ENCODE results near the gene NLGN2.

The NLGN2 gene

GRCh38 chr17:7415784-7416183, 8.1 kb downstream of the NLGN2 start:
- no peak for FAIRE-seq

DNA sequence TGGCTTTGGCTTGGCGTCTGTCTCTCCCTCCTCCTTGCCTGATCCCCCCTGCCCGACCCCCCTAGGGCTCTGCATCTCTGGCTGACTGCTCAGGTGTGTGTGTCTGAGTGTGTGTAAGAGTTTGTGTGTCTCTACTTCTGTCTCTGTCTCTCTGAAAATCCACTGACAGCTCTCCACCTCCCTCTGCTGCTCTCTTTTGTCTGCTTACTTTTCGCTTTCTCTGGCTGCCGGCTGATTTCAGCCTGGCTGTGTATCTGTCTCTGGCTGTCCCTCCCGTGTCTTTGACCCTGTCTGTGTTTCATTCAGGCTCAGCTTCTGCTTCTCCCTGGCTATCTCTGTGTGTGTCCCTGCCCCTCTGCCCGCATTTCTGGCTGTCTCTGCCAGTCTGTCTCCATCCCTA, 8.7 kb downstream of the NLGN2 start:
- FAIRE-seq, result no peak

DNA sequence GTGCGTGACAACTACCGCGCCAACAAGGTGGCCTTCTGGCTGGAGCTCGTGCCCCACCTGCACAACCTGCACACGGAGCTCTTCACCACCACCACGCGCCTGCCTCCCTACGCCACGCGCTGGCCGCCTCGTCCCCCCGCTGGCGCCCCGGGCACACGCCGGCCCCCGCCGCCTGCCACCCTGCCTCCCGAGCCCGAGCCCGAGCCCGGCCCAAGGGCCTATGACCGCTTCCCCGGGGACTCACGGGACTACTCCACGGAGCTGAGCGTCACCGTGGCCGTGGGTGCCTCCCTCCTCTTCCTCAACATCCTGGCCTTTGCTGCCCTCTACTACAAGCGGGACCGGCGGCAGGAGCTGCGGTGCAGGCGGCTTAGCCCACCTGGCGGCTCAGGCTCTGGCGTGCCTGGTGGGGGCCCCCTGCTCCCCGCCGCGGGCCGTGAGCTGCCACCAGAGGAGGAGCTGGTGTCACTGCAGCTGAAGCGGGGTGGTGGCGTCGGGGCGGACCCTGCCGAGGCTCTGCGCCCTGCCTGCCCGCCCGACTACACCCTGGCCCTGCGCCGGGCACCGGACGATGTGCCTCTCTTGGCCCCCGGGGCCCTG, 9.5 kb downstream of the NLGN2 start:
- FAIRE-seq, result no peak

GRCh38 chr17:7418472-7419152, 11.0 kb downstream of the NLGN2 start:
- no peak for FAIRE-seq

- FAIRE-seq, result no peak
Observed at GRCh38 chr17:7419819-7420610, 12.4 kb downstream of the NLGN2 start, which contains the start of gene SPEM1. TSS of gene SPEM1 (plus strand) at chr17:7420324. CDS start at chr17:7420385, 61 bp downstream.

GRCh38 chr17:7421186-7421585, 13.5 kb downstream of the NLGN2 start:
- no peak for FAIRE-seq

- FAIRE-seq, result no peak
Observed at GRCh38 chr17:7423679-7424078, 16.0 kb downstream of the NLGN2 start.

DNA sequence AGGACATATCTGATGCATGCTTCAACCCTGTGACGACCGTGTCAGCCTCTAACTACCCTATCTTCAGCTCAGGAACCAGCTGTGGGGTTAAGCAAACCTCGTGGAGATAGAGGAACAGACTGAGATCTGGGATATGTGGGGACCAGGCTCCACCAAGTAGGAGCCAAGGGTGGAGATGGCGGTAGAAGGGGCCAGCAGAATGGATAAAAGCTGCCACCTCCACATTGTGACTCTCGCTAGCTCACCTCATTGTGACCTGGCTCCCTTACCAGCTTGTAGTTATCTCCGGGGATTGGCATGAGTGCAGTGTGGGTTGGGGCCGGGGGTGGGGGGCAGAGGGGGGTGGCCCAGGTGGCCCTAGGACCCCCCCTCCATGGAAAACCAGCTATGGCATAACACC, 17.7 kb downstream of the NLGN2 start, which contains the start of gene SPEM2:
Gene SPEM2, plus strand, starts transcription at position 301 of the 400 bp plus-strand sequence. Its CDS starts 73 bp downstream, at position 374.
- no peak for FAIRE-seq

- no peak for FAIRE-seq
Observed at GRCh38 chr17:7425756-7426155, 18.1 kb downstream of the NLGN2 start.

DNA sequence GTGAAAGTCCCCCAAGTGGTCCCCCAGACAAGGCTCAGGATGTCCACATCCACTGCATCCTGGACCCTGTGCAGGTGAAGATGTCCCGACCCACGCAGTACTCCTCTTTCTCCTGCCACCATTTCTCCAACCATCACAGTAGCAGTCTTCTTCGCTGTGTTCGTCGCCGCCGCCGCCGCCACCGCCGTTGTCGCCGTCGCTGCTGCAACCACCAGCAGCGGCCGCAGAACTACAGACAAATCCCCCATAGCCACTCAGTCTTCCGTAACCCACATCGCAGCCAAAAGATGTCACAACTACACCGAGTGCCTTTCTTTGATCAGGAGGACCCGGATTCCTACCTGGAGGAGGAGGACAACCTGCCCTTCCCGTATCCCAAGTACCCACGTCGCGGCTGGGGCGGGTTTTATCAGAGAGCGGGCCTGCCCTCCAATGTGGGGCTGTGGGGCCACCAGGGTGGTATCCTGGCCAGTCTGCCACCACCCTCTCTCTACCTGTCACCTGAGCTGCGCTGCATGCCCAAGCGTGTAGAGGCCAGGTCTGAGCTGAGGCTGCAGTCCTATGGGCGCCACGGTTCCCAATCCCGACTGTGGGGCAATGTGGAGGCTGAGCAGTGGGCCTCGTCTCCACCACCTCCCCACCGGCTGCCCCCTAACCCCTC, 18.7 kb downstream of the NLGN2 start:
- no peak for FAIRE-seq

DNA sequence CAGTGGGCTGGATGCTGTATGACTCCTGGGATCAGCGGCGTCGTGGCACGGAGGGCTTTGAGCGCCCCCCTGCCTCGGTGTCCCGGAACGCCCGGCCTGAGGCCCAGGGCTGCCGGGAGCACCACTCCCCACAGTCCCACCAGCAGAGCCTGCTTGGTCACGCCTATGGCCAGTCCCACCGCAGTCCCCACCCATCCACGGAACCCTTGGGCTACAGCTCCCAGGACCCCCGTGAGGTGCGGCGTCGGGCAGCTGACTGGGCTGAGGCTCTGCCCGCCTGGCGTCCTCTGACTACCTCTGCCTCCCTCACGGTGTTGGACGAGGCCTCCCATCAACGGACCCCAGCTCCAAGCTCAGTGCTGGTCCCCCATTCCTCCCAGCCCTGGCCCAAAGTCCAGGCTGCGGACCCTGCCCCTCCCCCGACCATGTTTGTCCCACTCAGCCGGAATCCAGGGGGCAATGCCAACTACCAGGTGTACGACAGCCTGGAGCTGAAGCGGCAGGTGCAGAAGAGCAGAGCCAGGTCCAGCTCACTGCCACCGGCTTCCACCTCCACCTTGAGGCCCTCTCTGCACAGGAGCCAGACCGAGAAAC, 19.3 kb downstream of the NLGN2 start:
- FAIRE-seq, result no peak

GRCh38 chr17:7427549-7427948, 19.9 kb downstream of the NLGN2 start:
- no peak for FAIRE-seq

GRCh38 chr17:7428557-7428956, 20.9 kb downstream of the NLGN2 start, which contains the start of gene SPEM3:
TSS of gene SPEM3 (plus strand) at chr17:7428857. CDS start at chr17:7428903, 46 bp downstream.
- no peak for FAIRE-seq

- no peak for FAIRE-seq
Observed at GRCh38 chr17:7429722-7430121, 22.1 kb downstream of the NLGN2 start.

- no peak for FAIRE-seq
Observed at GRCh38 chr17:7431231-7431630, 23.6 kb downstream of the NLGN2 start.

- FAIRE-seq, result no peak
Observed at GRCh38 chr17:7432296-7432695, 24.7 kb downstream of the NLGN2 start.

GRCh38 chr17:7435676-7436555, 28.3 kb downstream of the NLGN2 start:
- no peak for FAIRE-seq

DNA sequence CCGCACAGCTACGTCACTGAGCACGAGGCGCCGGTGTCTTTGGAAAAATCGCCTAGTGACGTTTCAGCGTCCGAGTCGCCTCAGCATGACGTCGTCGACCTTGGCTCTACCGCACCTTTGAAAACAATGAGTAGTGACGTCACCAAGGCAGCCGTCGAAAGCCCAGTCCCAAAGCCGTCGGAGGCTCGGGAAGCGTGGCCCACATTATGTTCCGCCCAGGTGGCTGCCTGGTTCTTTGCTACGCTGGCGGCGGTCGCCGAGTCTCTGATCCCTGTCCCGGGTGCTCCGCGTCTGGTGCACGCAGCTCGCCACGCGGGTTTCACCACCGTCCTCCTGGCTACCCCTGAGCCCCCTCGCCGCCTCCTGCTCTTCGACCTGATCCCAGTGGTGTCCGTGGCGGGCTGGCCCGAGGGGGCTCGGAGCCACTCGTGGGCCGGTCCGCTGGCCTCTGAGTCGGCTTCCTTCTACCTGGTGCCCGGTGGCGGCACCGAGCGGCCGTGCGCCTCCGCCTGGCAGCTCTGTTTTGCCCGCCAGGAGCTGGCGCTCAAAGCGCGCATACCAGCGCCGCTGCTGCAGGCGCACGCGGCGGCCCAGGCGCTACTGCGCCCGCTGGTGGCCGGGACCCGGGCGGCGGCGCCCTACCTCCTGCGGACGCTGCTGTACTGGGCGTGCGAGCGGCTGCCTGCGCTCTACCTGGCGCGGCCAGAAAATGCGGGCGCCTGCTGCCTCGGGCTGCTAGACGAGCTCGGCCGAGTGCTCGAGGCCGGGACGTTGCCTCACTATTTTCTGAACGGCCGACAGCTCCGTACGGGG, 29.1 kb downstream of the NLGN2 start:
- FAIRE-seq, result no peak

GRCh38 chr17:7437369-7437863, 29.8 kb downstream of the NLGN2 start:
- no peak for FAIRE-seq

DNA sequence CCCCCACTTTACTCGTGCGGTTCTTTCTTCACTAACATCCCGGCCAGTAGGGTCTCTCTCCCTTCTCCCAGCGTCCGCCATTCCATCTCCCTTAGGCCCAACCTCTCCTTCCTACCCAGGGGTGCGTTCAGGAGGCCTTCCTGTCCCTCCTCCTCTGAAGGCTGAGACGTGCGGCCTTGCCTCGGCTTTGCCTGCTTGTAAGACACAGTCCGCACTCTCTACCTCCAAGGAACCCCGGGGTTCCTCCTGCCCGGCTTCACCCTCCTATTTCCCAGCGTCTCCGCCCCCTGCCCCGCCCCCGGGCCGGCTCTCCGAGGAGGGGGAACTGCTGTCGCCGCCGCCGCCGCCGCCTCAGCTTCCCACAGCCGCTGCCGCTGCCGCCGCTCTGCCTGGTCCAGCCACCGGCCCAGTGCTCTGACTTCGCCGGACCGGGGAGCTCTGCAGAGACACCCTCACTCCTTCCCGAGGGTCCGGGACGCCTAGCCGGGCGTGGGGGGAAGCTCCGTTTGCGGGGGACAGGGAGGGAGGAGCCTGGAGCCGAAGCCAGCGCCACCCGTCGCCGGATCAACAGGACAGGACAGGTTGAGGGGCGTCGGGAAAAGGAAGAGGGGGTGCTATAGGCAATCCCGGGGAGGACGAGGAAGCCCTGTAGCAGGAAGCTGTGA, 30.4 kb downstream of the NLGN2 start:
- FAIRE-seq, result no peak

Data from A204.1 (cell line).